Ascending aorta (tissue), 2 donors: ENCODE results near the gene RNF41. TPM values are rescaled to one million over a fixed set of nuclear protein-coding genes. Genes with fewer than 3 reads are reported as not detected.

Experiments
- DNase-seq, 2 donors: peaks; one replicate each; pipeline ENCODE4 v3.0.0-alpha.2; 2019; ENCODE audit warnings: low spot score in 2 of 2
- H3K27ac ChIP-seq, 2 donors: fragments of 200-600 bp; sonication (generic); one replicate each; pipeline ENCODE4 v1.5.1; 2016 to 2017; ENCODE audit warnings: mild to moderate bottlenecking in 1 of 2
- H3K27me3 ChIP-seq: fragments of 200-600 bp; sonication (generic); one replicate; pipeline ENCODE4 v1.5.1; 2017
- H3K36me3 ChIP-seq, 2 donors: fragments of 200-600 bp; sonication (generic); one replicate each; pipeline ENCODE4 v1.5.1; 2016
- H3K4me1 ChIP-seq, 2 donors: fragments of 200-600 bp; sonication (generic); one replicate each; pipeline ENCODE4 v1.5.1; 2016 to 2017; ENCODE audit warnings: mild to moderate bottlenecking in 1 of 2
- H3K4me3 ChIP-seq, 2 donors: fragments of 200-600 bp; sonication (generic); one replicate each; pipeline ENCODE4 v1.5.1; 2016 to 2017; ENCODE audit warnings: mild to moderate bottlenecking in 1 of 2
- H3K9me3 ChIP-seq, 2 donors: fragments of 200-600 bp; sonication (generic); one replicate each; pipeline ENCODE4 v1.5.1; 2016
- CTCF ChIP-seq, 3 experiments: fragments of 200-600 bp in 2 of 3; fragments of 450-650 bp in 1 of 3; sonication (generic) in 2 of 3; IDR thresholded peaks; one replicate each; pipeline ENCODE4 v1.5.1; 2016 to 2019; ENCODE audit warnings: antibody characterized with exemption in 3 of 3, mild to moderate bottlenecking in 1 of 3, moderate library complexity in 1 of 3
- intact Hi-C: fragments of 100-400 bp; cut with DNase I; formaldehyde crosslinking; loops from one replicate; pipeline ENCODE4 v1.15.1; 2023
- total RNA-seq: library from RNA; depleted of rRNA; stranded (reverse); fragments of >200 nt; gene quantifications from one replicate; pipeline ENCODE4 v1.1.0, GENCODE V29; 2016

The RNF41 gene
- total RNA-seq, 1 donor from 2014 or later, result 50.3 TPM

GRCh38 chr12:56190695-56191155, 31.0 kb downstream of the RNF41 start:
- Histone ChIP-seq H3K36me3 (peaks cover 3 to 9% of the 10 kb centered on the region in 2 donors), H3K4me3 (peak overlapping the region; percentile 61 to 91), H3K4me1 (peaks cover 3 to 6% of the 10 kb centered on the region in 2 donors), H3K27me3 (no peaks in the 10 kb centered on the region), H3K27ac (peak overlapping the region; percentile 92 to 97), H3K9me3 (no peaks in the 10 kb centered on the region)
- no peak for TF ChIP-seq CTCF (IDR thresholded peaks at IDR 0.05)
- DNase-seq, result no peak
- intact Hi-C loops, result loop anchor here (10.0 kb wide), 1 partner anchor 274 kb away; the partner anchor contains the start of gene SPRYD4

DNA sequence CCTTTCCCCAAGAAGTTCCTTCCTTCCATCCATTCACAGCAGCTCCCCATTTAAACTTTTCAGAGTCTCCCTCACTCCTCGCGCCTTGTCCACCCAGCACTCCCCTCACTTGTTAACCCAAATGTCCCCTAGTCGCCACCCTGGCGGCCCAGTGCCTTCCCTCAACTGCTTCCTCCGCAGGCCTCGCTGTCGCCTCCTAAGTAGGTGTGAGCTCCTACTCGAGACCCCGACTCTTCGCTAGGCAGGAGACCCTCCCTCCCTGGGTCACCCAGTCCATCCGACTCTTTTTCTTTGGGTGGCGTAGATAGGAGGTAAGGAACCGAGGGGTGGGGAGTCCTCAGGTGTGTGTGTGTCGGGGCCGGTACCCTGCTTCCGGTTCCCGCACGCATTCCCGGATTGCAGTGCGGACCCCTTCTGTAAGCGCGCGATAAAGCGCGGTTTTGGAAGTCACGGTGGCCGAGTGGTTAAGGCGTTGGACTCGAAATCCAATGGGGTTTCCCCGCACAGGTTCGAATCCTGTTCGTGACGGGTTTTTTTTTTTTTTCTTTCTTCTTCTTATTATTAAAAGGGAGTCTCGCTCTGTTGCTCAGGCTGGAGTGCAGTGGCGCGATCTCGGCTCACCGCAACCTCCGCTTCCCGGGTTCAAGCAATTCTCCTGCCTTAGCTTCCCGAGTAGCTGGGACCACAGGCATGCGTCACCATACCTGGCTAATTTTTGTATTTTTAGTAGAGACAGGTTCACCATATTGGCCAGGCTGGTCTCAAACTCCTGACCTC, 31.6 kb downstream of the RNF41 start:
- Histone ChIP-seq H3K9me3 (no peaks in the 10 kb centered on the region), H3K4me1 (peaks cover 3 to 6% of the 10 kb centered on the region in 2 donors), H3K27ac (peak overlapping the region; percentile 92 to 97), H3K4me3 (peak overlapping the region; percentile 61 to 91), H3K36me3 (peaks cover 9 to 15% of the 10 kb centered on the region in 2 donors), H3K27me3 (no peaks in the 10 kb centered on the region)
- peak; percentile 43 to 89 for DNase-seq
- intact Hi-C loops, result loop anchor here (1.0 to 10.0 kb wide), 6 partner anchors 31 to 275 kb away; partner anchors contain the start of genes ANKRD52, MYL6, NABP2 and SPRYD4
- TF ChIP-seq CTCF (IDR thresholded peaks at IDR 0.05), result no peak

DNA sequence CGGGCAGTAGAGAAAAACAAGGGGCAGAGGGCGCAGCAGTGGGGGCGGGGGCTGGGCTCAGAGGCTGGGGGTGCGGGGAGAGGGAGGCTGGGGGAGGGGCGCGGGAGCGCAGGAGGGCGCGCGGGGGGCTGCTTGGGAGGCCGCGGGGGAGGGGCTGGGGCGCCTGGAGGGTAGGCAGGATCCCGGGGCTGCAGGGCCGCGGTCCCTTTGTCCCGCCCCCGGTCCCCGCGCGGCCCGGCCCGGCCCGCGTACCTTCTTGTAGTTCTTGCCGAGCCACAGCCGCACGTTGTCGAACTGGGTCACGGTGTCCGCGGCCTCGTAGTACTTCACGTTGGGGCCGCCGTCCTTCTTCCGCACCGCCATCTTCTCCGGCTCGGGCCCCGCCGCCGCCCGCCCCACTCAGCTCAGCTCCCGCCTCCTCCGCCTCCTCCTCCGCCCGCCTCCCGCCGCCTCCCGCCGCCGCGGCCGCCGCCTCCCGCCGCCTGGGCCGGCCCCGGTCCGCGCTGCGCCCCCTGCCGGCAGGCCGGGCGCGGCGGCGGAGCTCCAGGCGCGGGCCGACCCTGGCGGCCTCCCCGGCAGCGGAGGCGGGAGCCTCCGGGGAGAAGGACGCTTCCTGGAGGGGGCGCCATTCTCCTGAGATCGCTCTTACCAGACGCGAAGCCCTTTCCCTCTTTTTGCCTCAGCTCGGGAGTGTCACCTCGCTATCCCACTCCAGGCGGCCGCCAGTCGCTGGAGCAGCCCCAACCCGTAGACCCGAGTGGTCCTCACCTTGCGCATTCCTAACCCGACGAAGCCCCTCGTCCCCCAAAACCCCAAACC, 32.4 kb downstream of the RNF41 start, which contains the start of gene SMARCC2:
Gene SMARCC2, minus strand, starts transcription at position 385 of the 819 bp plus-strand sequence. Its CDS starts 22 bp downstream, at position 363.
- no peaks in the 10 kb centered on the region for H3K9me3 ChIP-seq
- intact Hi-C loops, result loop anchor here (1.0 to 2.0 kb wide), 5 partner anchors 31 to 70 kb away; partner anchors contain the start of genes ANKRD52, MYL6 and NABP2
- H3K4me3 ChIP-seq, result peak within 1 kb of the TSS; percentile 68 to 91
- no peaks in the 10 kb centered on the region for H3K27me3 ChIP-seq
- H3K36me3 ChIP-seq, result peaks cover 16 to 23% of the 10 kb centered on the region in 2 donors
- peak within 1 kb of the TSS; percentile 92 to 97 for H3K27ac ChIP-seq
- DNase-seq, result peak; percentile 39 to 94
- H3K4me1 ChIP-seq, result peaks cover 3 to 6% of the 10 kb centered on the region in 2 donors
- TF ChIP-seq CTCF (IDR thresholded peaks at IDR 0.05), result peak; percentile 68 to 94 (median 70)

GRCh38 chr12:56188778-56189098, 33.0 kb downstream of the RNF41 start:
- no peaks in the 10 kb centered on the region for H3K9me3 ChIP-seq
- H3K4me1 ChIP-seq, result peaks cover 3 to 6% of the 10 kb centered on the region in 2 donors
- peak overlapping the region; percentile 68 to 91 for H3K4me3 ChIP-seq
- intact Hi-C loops, result loop anchor here (1.0 to 2.0 kb wide), 5 partner anchors 30 to 70 kb away; partner anchors contain the start of genes ANKRD52, MYL6 and NABP2
- TF ChIP-seq CTCF (IDR thresholded peaks at IDR 0.05), result no peak
- no peaks in the 10 kb centered on the region for H3K27me3 ChIP-seq
- DNase-seq, result peak in 1 of 2 donors; percentile 69
- H3K36me3 ChIP-seq, result peaks cover 22 to 29% of the 10 kb centered on the region in 2 donors
- H3K27ac ChIP-seq, result peak overlapping the region; percentile 85 to 97

GRCh38 chr12:56188131-56188777, 33.5 kb downstream of the RNF41 start:
- Histone ChIP-seq H3K27me3 (no peaks in the 10 kb centered on the region), H3K4me3 (peak overlapping the region; percentile 68 to 91), H3K27ac (peak overlapping the region; percentile 85 to 97), H3K4me1 (peaks cover 3 to 6% of the 10 kb centered on the region in 2 donors), H3K36me3 (peaks cover 26 to 34% of the 10 kb centered on the region in 2 donors), H3K9me3 (no peaks in the 10 kb centered on the region)
- TF ChIP-seq CTCF (IDR thresholded peaks at IDR 0.05), result no peak
- no peak for DNase-seq
- intact Hi-C loops, result loop anchor here (2.0 kb wide), 2 partner anchors 29 to 71 kb away; partner anchors contain the start of genes ANKRD52 and MYL6
